Activated T-helper 1 cell treated with anti-CD3 and anti-CD28 coated beads, Interleukin-12 subunit alpha, Interleukin-12 subunit beta, Interleukin-2, Interleukin-4 antibody, amounts not matched to agents 30 ng/mL and 10 ng/mL and 1 ng/mL, durations not matched to agents 14 hours and 24 hours and 36 hours (primary cell): ENCODE data around the gene ZNF420. TPM values are rescaled to one million over a fixed set of nuclear protein-coding genes. Genes with fewer than 3 reads are reported as not detected.
"Not testable (repeated sequence)": the region's sequence is repeated elsewhere in the genome, so short reads cannot be mapped to it uniquely, and the experiment has no call there.

Source experiments
- DNase-seq: peaks from one replicate; pipeline ENCODE4 v3.0.0; 2021; ENCODE audit warnings: low spot score
- H3K27ac Mint-ChIP-seq: one replicate; pipeline ENCODE4 v1.8.0; 2021; ENCODE audit warnings: mild to moderate bottlenecking, mixed read lengths
- H3K27me3 Mint-ChIP-seq: one replicate; pipeline ENCODE4 v1.8.0; 2022; ENCODE audit warnings: mild to moderate bottlenecking, moderate library complexity, mixed read lengths; ENCODE audit not compliant: insufficient read depth
- H3K36me3 Mint-ChIP-seq: one replicate; pipeline ENCODE4 v1.8.0; 2021; ENCODE audit warnings: low read depth, mixed read lengths
- H3K4me1 Mint-ChIP-seq: one replicate; pipeline ENCODE4 v1.8.0; 2021; ENCODE audit warnings: low read depth, mixed read lengths
- H3K4me3 Mint-ChIP-seq: one replicate; pipeline ENCODE4 v1.8.0; 2021; ENCODE audit warnings: mild to moderate bottlenecking, moderate library complexity, mixed read lengths
- H3K9me3 Mint-ChIP-seq: one replicate; pipeline ENCODE4 v1.8.0; 2021; ENCODE audit warnings: mixed read lengths
- intact Hi-C: fragments of 100-400 bp; cut with micrococcal nuclease; formaldehyde crosslinking; loops from one replicate; pipeline ENCODE4 v1.15.1; 2024
- total RNA-seq: library from RNA; stranded (reverse); gene quantifications from 2 replicates; pipeline ENCODE4 v1.2.3, GENCODE V29; 2022

ZNF420 gene
- total RNA-seq, 1 donor from 2014 or later, result 9.1 TPM

- H3K27ac Mint-ChIP-seq, result no peak overlapping the region
- intact Hi-C loops, result no loop called here
- peaks cover 70% of the 10 kb centered on the region for H3K9me3 Mint-ChIP-seq
- H3K4me3 Mint-ChIP-seq, result no peak overlapping the region
- no peaks in the 10 kb centered on the region for H3K27me3 Mint-ChIP-seq
- H3K4me1 Mint-ChIP-seq, result no peaks in the 10 kb centered on the region
- H3K36me3 Mint-ChIP-seq, result peaks cover 41% of the 10 kb centered on the region
- no peak for DNase-seq
Measured at GRCh38 chr19:37087110-37087509, 8.9 kb downstream of the ZNF420 start.

DNA sequence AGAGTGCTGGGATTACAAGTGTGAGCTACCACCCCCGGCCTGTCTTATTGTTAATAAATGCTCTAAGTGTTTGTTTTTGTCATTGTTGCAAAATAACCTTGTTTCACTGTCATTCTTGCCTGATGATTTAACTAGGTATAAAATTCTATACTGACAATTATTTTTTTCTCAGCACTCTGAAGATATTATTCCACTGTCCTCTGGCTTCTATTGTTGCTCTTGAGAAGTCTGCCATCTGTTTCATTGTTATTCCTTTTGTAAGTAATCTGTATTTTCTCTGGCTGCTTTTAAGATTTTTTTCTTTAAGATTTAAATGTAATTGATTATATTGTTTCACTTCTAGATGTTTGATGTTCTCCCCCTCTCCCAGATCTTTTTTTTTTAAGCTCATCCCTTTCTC, 17.6 kb downstream of the ZNF420 start:
- H3K27me3 Mint-ChIP-seq, result no peaks in the 10 kb centered on the region
- H3K9me3 Mint-ChIP-seq, result peaks cover 65% of the 10 kb centered on the region
- DNase-seq, result no peak
- H3K36me3 Mint-ChIP-seq, result peaks cover 63% of the 10 kb centered on the region
- H3K4me3 Mint-ChIP-seq, result no peak overlapping the region
- intact Hi-C loops, result no loop called here
- H3K27ac Mint-ChIP-seq, result no peak overlapping the region
- no peaks in the 10 kb centered on the region for H3K4me1 Mint-ChIP-seq

GRCh38 chr19:37098570-37098969, 20.3 kb downstream of the ZNF420 start:
- Mint-ChIP-seq H3K9me3 (peaks cover 67% of the 10 kb centered on the region), H3K4me3 (no peak overlapping the region), H3K4me1 (no peaks in the 10 kb centered on the region), H3K36me3 (peaks cover 53% of the 10 kb centered on the region), H3K27ac (no peak overlapping the region), H3K27me3 (no peaks in the 10 kb centered on the region)
- intact Hi-C loops, result no loop called here
- no peak for DNase-seq

- H3K27ac Mint-ChIP-seq, H3K4me3 Mint-ChIP-seq, H3K4me1 Mint-ChIP-seq, intact Hi-C loops, H3K27me3 Mint-ChIP-seq, DNase-seq: not testable (repeated sequence)
- H3K36me3 Mint-ChIP-seq, result peaks cover 56% of the 10 kb centered on the region
- peaks cover 84% of the 10 kb centered on the region for H3K9me3 Mint-ChIP-seq
Measured at GRCh38 chr19:37104135-37104534, 25.9 kb downstream of the ZNF420 start.

- Mint-ChIP-seq H3K9me3 (peaks cover 91% of the 10 kb centered on the region), H3K36me3 (peaks cover 66% of the 10 kb centered on the region)
- DNase-seq, H3K27me3 Mint-ChIP-seq, intact Hi-C loops, H3K27ac Mint-ChIP-seq, H3K4me3 Mint-ChIP-seq, H3K4me1 Mint-ChIP-seq: not testable (repeated sequence)
Measured at GRCh38 chr19:37111753-37112152, 33.5 kb downstream of the ZNF420 start.

DNA sequence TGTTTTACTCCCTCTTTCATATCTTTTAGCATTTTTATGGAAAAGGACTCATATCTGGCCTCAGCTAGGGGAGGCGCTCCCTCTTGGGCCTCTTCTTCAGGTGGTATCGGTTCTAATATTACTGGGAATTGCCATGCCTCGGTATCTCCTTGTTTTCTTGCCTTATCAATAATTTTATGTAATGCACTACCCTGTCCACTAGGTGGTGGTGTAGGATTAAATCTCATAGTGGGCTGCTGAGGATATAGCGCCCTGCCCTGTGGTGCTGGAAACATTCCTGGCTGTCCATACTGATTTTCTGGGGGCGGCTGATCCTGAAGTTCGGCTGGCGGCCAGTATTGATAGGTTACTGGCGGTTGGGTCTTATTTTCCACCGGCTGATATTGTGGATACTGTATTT, 35.8 kb downstream of the ZNF420 start:
- peaks cover 76% of the 10 kb centered on the region for H3K9me3 Mint-ChIP-seq
- no peak overlapping the region for H3K27ac Mint-ChIP-seq
- intact Hi-C loops, result no loop called here
- H3K4me1 Mint-ChIP-seq, result no peaks in the 10 kb centered on the region
- H3K4me3 Mint-ChIP-seq, result no peak overlapping the region
- no peak for DNase-seq
- H3K27me3 Mint-ChIP-seq, result no peaks in the 10 kb centered on the region
- peaks cover 53% of the 10 kb centered on the region for H3K36me3 Mint-ChIP-seq

DNA sequence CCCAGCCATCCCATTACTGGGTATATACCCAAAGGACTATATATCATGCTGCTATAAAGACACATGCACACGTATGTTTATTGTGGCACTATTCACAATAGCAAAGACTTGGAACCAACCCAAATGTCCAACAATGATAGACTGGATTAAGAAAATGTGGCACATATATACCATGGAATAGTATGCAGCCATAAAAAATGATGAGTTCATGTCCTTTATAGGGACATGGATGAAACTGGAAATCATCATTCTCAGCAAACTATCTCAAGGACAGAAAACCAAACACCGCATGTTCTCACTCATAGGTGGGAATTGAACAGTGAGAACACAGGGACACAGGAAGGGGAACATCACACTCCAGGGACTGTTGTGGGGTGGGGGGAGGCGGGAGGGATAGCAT, 43.9 kb downstream of the ZNF420 start:
- DNase-seq, H3K27me3 Mint-ChIP-seq, H3K27ac Mint-ChIP-seq, H3K4me1 Mint-ChIP-seq, H3K4me3 Mint-ChIP-seq, intact Hi-C loops: not testable (repeated sequence)
- peaks cover 16% of the 10 kb centered on the region for H3K36me3 Mint-ChIP-seq
- peaks cover 57% of the 10 kb centered on the region for H3K9me3 Mint-ChIP-seq

DNA sequence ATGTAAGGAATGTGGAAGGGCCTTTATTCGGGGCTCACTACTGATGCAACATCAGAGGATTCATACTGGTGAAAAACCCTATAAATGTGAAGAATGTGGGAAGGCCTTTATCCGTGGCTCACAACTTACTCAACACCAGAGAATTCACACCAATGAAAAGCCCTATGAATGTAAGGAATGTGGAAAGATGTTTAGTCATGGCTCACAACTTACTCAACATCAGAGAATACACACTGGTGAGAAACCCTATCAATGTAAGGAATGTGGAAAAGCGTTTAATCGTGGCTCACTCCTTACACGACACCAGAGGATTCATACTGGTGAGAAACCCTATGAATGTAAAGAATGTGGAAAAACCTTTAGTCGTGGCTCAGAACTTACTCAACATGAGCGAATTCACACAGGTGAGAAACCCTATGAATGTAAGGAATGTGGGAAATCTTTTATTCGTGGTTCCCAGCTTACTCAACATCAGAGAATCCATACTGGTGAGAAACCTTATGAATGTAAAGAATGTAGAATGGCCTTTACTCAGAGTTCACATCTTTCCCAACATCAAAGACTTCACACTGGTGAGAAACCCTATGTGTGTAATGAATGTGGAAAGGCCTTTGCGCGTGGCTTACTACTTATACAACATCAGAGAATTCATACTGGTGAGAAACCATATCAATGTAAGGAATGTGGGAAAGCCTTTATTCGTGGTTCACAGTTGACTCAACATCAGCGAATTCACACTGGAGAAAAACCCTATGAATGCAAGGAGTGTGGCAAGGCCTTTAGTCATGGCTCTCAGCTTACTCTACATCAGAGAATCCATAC, 50.0 kb downstream of the ZNF420 start:
- intact Hi-C loops, result no loop called here
- Mint-ChIP-seq H3K4me3 (no peak overlapping the region), H3K9me3 (peaks cover 88% of the 10 kb centered on the region), H3K27me3 (no peaks in the 10 kb centered on the region), H3K27ac (no peak overlapping the region), H3K36me3 (peaks cover 19% of the 10 kb centered on the region), H3K4me1 (no peaks in the 10 kb centered on the region)
- DNase-seq, result no peak

- Mint-ChIP-seq H3K27ac (no peak overlapping the region), H3K4me1 (no peaks in the 10 kb centered on the region), H3K36me3 (peaks cover 19% of the 10 kb centered on the region), H3K27me3 (no peaks in the 10 kb centered on the region), H3K9me3 (peaks cover 91% of the 10 kb centered on the region), H3K4me3 (no peak overlapping the region)
- intact Hi-C loops, result no loop called here
- no peak for DNase-seq
Measured at GRCh38 chr19:37128821-37129177, 50.6 kb downstream of the ZNF420 start.

GRCh38 chr19:37136111-37136510, 57.9 kb downstream of the ZNF420 start:
- Mint-ChIP-seq H3K4me3 (no peak overlapping the region), H3K9me3 (peaks cover 70% of the 10 kb centered on the region), H3K27ac (no peak overlapping the region), H3K36me3 (no peaks in the 10 kb centered on the region), H3K4me1 (no peaks in the 10 kb centered on the region), H3K27me3 (no peaks in the 10 kb centered on the region)
- no peak for DNase-seq
- intact Hi-C loops, result no loop called here

DNA sequence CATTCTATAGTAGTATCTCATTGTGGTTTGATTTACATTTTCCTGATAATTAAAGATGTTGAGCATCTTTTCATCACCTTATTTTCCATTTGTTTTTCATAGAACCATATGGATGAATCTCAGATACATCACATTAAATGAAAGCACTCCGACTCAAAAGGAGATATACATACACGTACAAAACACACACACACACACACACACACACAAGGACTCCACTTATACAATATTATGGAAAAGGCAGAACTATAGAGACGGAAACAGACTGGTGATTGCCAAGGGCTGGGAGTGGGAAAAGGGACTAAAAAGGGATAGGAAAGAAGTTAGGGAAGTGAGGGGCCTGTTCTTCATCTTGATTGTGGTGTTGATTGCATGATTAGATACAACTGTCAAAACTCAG, 70.0 kb downstream of the ZNF420 start:
- Mint-ChIP-seq H3K4me1 (no peaks in the 10 kb centered on the region), H3K27me3 (no peaks in the 10 kb centered on the region), H3K9me3 (peaks cover 60% of the 10 kb centered on the region), H3K27ac (no peak overlapping the region), H3K4me3 (no peak overlapping the region), H3K36me3 (peaks cover 6% of the 10 kb centered on the region)
- no peak for DNase-seq
- intact Hi-C loops, result no loop called here

DNA sequence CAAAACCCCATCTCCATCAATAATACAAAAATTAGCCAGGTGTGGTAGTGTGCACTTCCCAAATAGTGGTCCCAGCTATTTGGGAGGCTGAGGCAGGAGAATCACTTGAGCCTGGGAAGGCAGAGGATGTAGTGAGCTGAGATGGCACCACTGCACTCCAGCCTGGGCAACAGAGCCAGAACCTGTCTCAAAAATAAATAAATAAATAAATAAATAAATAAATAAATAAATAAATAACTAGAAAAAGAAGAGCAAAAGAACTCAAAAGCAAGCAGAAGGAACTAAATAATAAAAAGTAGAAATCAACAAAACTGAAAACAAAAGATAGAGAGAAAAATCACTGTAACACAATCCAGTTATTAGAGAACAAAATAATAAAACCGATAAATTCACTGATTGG, 81.9 kb downstream of the ZNF420 start:
- H3K36me3 Mint-ChIP-seq, result peaks cover 13% of the 10 kb centered on the region
- no peak for DNase-seq

DNA sequence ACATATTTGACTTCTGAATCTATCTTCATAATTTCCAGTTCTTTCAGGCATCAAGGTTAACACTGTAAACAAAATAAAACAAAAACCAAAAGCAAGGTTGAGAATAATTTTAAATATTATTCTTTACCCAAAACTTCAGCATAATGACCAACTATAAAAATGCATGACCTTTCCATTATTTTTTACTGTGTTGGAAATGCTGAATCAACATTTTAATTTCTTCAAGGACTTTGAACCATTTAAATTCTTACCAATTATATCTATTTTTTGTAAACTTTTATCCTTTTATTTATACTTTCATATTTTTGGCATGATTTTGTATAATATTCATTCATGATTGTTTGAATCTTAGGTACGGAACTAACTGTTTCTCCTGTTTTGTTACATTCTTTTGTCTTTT, 87.4 kb downstream of the ZNF420 start:
- no peaks in the 10 kb centered on the region for H3K4me1 Mint-ChIP-seq
- DNase-seq, result no peak
- no peaks in the 10 kb centered on the region for H3K27me3 Mint-ChIP-seq
- peaks cover 50% of the 10 kb centered on the region for H3K9me3 Mint-ChIP-seq
- no peak overlapping the region for H3K27ac Mint-ChIP-seq
- intact Hi-C loops, result no loop called here
- no peak overlapping the region for H3K4me3 Mint-ChIP-seq
- H3K36me3 Mint-ChIP-seq, result peaks cover 17% of the 10 kb centered on the region

More for the DNA sequence above, 81.9 kb downstream of the ZNF420 start:
- Mint-ChIP-seq H3K27ac (no peak overlapping the region), H3K4me1 (no peaks in the 10 kb centered on the region), H3K27me3 (no peaks in the 10 kb centered on the region), H3K9me3 (peaks cover 66% of the 10 kb centered on the region), H3K4me3 (no peak overlapping the region)
- intact Hi-C loops, result no loop called here
